ENCODE measurements around the gene TNFAIP8L1.
A peak's percentile ranks its signal among the peaks of the same experiment; 100 is the strongest.

GRCh38 chr19:4589579-4590410 lies 49.5 kb upstream of the TNFAIP8L1 start:
- TF ChIP-seq MAX (IDR thresholded peaks at IDR 0.05): no peak
- TF ChIP-seq FOXA1 (IDR thresholded peaks at IDR 0.05): no peak
- no peak for TF ChIP-seq JUND (IDR thresholded peaks at IDR 0.05)
- TF ChIP-seq, protein P1, sequence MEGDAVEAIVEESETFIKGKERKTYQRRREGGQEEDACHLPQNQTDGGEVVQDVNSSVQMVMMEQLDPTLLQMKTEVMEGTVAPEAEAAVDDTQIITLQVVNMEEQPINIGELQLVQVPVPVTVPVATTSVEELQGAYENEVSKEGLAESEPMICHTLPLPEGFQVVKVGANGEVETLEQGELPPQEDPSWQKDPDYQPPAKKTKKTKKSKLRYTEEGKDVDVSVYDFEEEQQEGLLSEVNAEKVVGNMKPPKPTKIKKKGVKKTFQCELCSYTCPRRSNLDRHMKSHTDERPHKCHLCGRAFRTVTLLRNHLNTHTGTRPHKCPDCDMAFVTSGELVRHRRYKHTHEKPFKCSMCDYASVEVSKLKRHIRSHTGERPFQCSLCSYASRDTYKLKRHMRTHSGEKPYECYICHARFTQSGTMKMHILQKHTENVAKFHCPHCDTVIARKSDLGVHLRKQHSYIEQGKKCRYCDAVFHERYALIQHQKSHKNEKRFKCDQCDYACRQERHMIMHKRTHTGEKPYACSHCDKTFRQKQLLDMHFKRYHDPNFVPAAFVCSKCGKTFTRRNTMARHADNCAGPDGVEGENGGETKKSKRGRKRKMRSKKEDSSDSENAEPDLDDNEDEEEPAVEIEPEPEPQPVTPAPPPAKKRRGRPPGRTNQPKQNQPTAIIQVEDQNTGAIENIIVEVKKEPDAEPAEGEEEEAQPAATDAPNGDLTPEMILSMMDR (IDR thresholded peaks at IDR 0.05; ENCODE audit: low read depth, low read length, missing input control): peak; percentile 41
- TF ChIP-seq SP1 (IDR thresholded peaks at IDR 0.05): no peak
- TF ChIP-seq EGR1 (IDR thresholded peaks at IDR 0.05; ENCODE audit: low read depth in 2 of 2): no peak
- peak; percentile 55 to 69 for TF ChIP-seq RAD21 (IDR thresholded peaks at IDR 0.05)

Data from liver (tissue), 3 donors.